RPMI7951 (cell line): Measurements from ENCODE around the gene MGAT3. TPM values are rescaled to one million over a fixed set of nuclear protein-coding genes. Genes with fewer than 3 reads are reported as not detected.
A peak's percentile ranks its signal among the peaks of the same experiment; 100 is the strongest.
"Not testable (repeated sequence)": the region's sequence is repeated elsewhere in the genome, so short reads cannot be mapped to it uniquely, and the experiment has no call there.

Experiments used
- DNase-seq: peaks from one replicate; pipeline ENCODE4 v3.0.0-alpha.2; 2012; ENCODE audit warnings: low read depth
- total RNA-seq: library from RNA; depleted of rRNA; stranded (reverse); fragments of >200 nt; shearing (Covaris generic); gene quantifications from 2 replicates; pipeline ENCODE4 v1.2.3, GENCODE V29; 2014

Gene MGAT3
- total RNA-seq, 1 experiment from 2014 or later: not detected

DNA sequence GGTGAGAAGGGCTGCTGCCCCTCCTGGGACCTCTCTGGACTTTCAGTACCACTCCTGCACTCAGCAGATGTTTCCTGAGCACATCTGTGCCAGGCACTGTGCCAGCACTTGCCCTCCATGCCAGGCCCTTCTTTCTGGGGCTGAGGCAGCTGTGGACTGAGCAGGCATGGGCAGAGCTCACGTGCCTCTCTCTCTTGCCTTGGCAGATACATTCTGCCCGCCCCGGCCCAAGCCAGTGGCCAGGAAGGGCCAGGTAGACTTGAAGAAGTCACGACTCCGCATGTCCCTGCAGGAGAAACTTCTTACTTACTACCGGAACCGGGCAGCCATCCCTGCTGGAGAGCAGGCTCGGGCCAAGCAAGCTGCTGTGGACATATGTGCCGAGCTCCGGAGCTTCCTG, 55.2 kb downstream of the MGAT3 start:
- DNase-seq: no peak

DNA sequence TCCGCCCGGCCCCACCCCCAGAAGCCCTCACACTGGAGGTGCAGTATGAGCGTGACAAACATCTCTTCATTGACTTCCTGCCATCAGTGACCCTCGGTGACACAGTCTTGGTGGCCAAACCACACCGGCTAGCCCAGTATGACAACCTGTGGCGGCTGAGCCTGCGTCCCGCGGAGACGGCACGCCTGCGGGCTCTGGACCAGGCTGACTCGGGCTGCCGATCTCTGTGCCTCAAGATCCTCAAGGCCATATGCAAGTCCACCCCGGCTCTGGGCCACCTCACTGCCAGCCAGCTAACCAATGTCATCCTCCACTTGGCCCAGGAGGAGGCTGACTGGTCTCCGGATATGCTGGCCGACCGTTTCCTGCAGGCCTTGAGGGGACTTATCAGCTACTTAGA, 57.0 kb downstream of the MGAT3 start:
- DNase-seq: no peak

DNA sequence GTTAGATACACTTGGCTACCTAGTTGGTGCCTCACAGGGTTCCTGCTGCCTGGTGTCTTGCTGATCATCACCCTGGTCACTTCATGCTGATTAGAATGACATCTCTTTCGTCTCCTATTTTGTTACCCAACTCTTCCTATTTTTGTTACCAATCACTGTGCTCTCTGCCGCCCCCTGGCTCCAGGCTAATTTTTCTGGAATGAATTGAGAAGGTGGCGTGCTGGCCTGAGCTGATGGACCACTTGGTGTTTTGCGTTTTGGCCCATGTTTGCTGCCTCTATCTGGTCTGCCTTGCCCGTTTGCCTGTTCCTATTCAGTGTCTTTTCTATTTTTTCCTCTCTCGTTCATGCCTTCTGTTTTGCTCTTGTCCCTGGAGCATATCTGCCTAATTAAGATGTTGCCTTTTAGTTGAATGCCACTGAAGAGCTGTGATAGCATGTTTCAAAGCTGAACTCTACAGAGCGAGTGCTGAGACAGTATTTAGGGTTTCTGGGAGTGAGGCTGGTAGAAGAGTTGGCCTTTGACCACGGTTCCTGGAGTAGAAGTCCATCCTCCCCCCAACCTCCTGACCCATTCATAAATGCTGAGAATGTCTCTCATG, 57.7 kb downstream of the MGAT3 start:
- DNase-seq: peak; percentile 29

GRCh38 chr22:39515266-39516050, 58.6 kb downstream of the MGAT3 start:
- DNase-seq: no peak

DNA sequence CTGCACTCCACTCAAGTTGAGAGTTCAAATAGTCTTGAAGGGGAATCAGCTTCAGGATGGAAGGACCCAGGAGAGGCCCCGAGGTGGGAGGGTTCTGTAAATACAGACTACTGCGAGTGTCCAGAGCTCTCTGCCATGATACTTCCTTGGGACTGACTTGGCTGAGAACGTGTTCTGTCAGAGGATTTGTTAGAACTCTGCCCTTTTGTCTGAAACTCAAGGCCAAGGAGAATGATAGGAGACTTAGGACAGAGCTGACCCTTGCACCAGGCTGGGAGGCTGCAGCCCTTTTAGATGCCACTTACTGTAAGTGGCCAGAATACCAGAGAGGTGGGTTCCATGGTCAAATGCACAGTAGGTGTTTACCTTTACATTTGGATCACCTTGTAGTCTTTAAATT, 60.7 kb downstream of the MGAT3 start:
- DNase-seq: no peak

- no peak for DNase-seq
Measured at GRCh38 chr22:39518144-39518786, 61.5 kb downstream of the MGAT3 start.

GRCh38 chr22:39518996-39519680, 62.3 kb downstream of the MGAT3 start:
- peak; percentile 40 for DNase-seq

DNA sequence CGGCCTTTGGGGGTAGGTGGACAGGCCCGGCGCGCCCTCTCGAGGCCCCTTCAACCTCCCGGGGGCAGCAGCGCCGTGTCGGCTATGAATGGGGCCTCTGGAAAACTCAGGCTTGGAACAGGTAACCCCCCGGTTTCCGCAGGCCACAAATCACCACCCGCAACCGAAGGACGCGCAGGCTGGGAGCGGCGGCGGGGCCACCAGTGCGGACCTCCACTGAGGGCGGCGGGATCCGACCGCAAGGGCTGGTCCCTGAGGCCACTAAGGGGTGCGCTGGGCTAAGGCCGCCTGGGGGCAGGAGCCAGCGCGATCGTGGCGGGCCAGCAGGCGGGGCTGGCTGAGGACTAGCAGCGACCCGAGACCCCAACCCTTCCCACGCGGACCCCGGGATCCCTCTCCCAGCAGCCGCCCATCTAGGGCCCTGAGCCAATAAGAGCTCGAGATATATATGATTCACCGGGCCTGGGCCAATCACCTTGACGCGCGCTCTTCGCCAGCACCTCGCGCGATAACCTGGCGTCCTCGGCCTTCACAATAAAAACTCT, 62.9 kb downstream of the MGAT3 start:
- peak; percentile 98 for DNase-seq

DNA sequence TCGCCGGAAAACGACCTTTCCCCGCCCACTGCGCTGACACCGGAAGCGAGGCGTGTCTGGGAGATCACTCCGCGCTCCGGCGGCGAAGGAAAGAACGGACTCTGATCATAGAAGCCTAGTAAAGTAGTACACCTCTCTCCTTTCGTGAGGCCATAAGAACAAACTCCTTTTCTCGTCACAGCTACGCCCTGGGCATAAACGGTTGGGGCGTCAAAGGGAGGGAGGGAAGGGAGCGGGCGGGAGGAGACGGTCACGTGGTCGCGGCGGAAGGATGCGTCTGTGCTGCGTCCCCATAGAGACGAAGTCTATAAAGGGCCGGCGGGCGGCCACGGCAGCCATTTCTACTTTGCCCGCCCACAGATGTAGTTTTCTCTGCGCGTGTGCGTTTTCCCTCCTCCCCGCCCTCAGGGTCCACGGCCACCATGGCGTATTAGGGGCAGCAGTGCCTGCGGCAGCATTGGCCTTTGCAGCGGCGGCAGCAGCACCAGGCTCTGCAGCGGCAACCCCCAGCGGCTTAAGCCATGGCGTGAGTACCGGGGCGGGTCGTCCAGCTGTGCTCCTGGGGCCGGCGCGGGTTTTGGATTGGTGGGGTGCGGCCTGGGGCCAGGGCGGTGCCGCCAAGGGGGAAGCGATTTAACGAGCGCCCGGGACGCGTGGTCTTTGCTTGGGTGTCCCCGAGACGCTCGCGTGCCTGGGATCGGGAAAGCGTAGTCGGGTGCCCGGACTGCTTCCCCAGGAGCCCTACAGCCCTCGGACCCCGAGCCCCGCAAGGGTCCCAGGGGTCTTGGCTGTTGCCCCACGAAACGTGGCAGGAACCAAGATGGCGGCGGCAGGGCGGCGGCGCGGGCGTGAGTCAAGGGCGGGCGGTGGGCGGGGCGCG, 63.7 kb downstream of the MGAT3 start, which contains the start of gene ATF4:
Gene ATF4, plus strand, starts transcription at position 337 of the 880 bp plus-strand sequence. CDS start 884 bp downstream, outside the sequence.
- DNase-seq: peak; percentile 66

DNA sequence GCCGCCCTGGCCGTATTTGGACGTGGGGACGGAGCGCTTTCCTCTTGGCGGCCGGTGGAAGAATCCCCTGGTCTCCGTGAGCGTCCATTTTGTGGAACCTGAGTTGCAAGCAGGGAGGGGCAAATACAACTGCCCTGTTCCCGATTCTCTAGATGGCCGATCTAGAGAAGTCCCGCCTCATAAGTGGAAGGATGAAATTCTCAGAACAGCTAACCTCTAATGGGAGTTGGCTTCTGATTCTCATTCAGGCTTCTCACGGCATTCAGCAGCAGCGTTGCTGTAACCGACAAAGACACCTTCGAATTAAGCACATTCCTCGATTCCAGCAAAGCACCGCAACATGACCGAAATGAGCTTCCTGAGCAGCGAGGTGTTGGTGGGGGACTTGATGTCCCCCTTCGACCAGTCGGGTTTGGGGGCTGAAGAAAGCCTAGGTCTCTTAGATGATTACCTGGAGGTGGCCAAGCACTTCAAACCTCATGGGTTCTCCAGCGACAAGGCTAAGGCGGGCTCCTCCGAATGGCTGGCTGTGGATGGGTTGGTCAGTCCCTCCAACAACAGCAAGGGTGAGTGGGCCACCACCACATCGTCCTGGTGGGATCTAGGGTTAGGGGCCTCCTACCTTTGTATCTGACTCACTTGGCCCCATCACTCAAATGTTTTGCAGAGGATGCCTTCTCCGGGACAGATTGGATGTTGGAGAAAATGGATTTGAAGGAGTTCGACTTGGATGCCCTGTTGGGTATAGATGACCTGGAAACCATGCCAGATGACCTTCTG, 64.5 kb downstream of the MGAT3 start:
- DNase-seq: not testable (repeated sequence)

DNA sequence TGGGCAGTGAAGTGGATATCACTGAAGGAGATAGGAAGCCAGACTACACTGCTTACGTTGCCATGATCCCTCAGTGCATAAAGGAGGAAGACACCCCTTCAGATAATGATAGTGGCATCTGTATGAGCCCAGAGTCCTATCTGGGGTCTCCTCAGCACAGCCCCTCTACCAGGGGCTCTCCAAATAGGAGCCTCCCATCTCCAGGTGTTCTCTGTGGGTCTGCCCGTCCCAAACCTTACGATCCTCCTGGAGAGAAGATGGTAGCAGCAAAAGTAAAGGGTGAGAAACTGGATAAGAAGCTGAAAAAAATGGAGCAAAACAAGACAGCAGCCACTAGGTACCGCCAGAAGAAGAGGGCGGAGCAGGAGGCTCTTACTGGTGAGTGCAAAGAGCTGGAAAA, 65.3 kb downstream of the MGAT3 start:
- not testable (repeated sequence) for DNase-seq

DNA sequence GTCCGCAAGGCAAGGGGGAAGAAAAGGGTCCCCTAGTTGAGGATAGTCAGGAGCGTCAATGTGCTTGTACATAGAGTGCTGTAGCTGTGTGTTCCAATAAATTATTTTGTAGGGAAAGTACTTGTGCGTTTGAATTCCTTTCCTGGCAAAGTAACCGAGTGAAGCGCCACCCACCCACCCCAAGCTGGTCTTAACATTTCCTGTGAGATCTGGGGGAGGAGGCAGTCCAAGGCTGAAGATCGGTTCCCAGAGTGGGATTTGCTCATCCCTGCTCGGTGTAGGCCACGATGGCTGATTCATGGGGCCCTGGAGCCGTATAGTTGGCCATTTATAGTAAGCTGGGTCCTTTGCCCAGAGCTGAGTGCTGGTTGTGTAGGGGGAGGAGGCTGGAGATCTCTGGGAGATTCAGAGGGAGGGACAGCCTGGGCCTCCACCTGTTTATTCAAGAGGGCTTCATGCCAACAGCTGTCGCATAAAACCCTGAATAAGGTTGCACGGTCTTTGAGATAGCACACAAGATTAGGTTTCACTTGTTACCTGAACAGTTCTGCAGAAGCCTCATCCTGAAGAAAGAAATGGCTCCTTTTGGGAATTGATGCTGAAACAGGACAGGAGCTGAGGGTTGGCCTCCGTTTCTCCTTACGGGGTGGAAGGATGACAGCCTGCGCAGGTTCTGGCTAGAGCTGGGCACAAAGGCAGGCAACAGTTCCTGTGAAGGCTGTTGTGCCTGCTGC, 65.9 kb downstream of the MGAT3 start:
- peak; percentile 56 for DNase-seq

GRCh38 chr22:39524089-39524752, 67.4 kb downstream of the MGAT3 start:
- peak; percentile 37 for DNase-seq

GRCh38 chr22:39524753-39525657, 68.2 kb downstream of the MGAT3 start:
- DNase-seq: no peak

DNA sequence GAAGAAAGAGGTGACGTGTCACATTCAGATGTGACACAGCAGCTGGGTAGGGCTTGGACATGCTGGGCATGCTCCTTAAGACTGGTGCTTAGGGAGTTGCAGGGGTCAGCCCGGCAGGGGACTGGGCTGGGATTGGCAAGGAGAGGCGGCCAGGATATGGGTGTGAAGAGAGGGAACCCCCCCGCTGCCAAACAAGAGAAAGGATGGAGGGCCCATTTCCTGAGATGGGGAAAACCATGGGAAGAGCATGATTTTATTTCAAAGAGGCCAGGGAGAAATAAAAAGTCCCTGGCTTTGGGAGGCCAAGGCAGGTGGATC, 68.8 kb downstream of the MGAT3 start:
- DNase-seq: no peak

DNA sequence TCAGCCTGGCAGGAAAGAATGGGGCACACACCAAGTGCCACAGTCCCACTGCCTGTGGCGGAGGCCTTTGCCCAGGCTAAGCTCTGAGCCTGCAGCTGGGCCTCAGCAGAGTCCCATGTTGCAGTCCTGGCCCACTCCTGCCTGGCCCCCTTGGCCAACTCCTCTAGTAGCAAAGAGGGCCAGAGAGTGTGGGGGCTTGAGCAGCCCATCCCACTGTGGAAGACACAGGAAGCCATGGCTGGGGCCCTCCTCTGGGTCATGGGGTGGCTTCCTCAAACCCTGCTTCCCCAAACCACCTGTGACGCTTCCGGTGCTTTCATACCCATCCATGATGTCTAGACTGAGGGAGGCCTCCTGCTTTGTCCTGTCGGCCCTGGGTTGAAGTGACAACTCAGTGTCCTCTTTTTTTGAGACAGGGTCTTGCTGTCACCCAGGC, 69.9 kb downstream of the MGAT3 start:
- DNase-seq: no peak

GRCh38 chr22:39527481-39527961, 70.7 kb downstream of the MGAT3 start:
- no peak for DNase-seq
